ENCODE results near the gene C3orf85. TPM values are rescaled to one million over a fixed set of nuclear protein-coding genes. Genes with fewer than 3 reads are reported as not detected.

C3orf85 gene
- polyA plus RNA-seq, 1 donor (not counting 4 experiments of a cell fraction or from before 2014, with no cell fraction given), result not detected

DNA sequence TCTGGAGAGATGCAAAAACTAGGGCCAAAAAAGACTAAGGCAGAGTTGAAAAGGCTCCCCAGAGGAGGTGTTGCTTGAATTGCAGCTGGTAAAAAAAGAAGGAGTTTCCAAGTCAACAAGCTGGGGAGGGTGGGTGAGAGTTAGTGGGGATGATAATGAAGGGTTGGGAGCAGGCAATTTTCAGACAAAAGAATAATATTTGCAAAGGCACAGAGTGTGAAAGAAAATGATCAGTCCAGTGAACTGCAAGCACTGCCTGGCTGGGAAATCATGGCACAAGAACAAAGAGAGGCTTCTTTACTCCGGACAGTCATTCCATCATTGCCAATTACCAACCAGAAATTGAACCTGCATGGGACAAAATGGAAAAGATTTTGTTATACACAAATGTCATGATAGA lies 42.2 kb downstream of the C3orf85 start:
- H3K4me3 ChIP-seq (ENCODE audit: control insufficient read depth in 2 of 3, extremely low read depth in 1 of 3, insufficient read depth in 2 of 3, low read depth in 1 of 3, low read length in 3 of 3), result no peak overlapping the region
- H2AFZ ChIP-seq (ENCODE audit: control insufficient read depth, low read length), result no peak overlapping the region
- no peak overlapping the region for H3K27ac ChIP-seq (ENCODE audit: control insufficient read depth, insufficient read depth, low read length)
- DNase-seq (ENCODE audit: low read depth, low spot score) (no peak), FAIRE-seq (no peak)
- no peaks in the 10 kb centered on the region for H3K9me3 ChIP-seq (ENCODE audit: control insufficient read depth, low read depth, low read length)
- no peaks in the 10 kb centered on the region for H3K27me3 ChIP-seq (ENCODE audit: control insufficient read depth, extremely low read depth, insufficient read depth, low read length)
- no peaks in the 10 kb centered on the region for H3K9me1 ChIP-seq (ENCODE audit: control insufficient read depth, extremely low read depth, insufficient read depth, low read length)
- no peaks in the 10 kb centered on the region for H3K36me3 ChIP-seq (ENCODE audit: control insufficient read depth in 2 of 2, extremely low read depth in 1 of 2, insufficient read depth in 2 of 2, low read length in 2 of 2)
- H3K4me1 ChIP-seq (ENCODE audit: control insufficient read depth, extremely low read depth, insufficient read depth, low read length), result no peaks in the 10 kb centered on the region
- H3K79me2 ChIP-seq (ENCODE audit: control insufficient read depth, insufficient read depth, low read length), result no peaks in the 10 kb centered on the region
- H4K20me1 ChIP-seq (ENCODE audit: control insufficient read depth, extremely low read depth, insufficient read depth, low read length), result no peaks in the 10 kb centered on the region
- dilution Hi-C loops (cut with MboI; ENCODE audit: extremely low pct_ligation_motif_present, low sequenced_read_pairs), result no loop called here
- TF ChIP-seq, protein P1, sequence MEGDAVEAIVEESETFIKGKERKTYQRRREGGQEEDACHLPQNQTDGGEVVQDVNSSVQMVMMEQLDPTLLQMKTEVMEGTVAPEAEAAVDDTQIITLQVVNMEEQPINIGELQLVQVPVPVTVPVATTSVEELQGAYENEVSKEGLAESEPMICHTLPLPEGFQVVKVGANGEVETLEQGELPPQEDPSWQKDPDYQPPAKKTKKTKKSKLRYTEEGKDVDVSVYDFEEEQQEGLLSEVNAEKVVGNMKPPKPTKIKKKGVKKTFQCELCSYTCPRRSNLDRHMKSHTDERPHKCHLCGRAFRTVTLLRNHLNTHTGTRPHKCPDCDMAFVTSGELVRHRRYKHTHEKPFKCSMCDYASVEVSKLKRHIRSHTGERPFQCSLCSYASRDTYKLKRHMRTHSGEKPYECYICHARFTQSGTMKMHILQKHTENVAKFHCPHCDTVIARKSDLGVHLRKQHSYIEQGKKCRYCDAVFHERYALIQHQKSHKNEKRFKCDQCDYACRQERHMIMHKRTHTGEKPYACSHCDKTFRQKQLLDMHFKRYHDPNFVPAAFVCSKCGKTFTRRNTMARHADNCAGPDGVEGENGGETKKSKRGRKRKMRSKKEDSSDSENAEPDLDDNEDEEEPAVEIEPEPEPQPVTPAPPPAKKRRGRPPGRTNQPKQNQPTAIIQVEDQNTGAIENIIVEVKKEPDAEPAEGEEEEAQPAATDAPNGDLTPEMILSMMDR (optimal IDR thresholded peaks at IDR 0.05 in 1 of 3, IDR thresholded peaks at IDR 0.05 in 1 of 3, conservative IDR thresholded peaks at IDR 0.05 in 1 of 3; ENCODE audit: extremely low read depth in 1 of 3, insufficient read depth in 2 of 3, low read length in 3 of 3), result no peak
- no peak for TF ChIP-seq EZH2 (IDR thresholded peaks at IDR 0.05; ENCODE audit: low read length)
- no peak overlapping the region for H3K4me2 ChIP-seq (ENCODE audit: control insufficient read depth, extremely low read depth, insufficient read depth, low read depth, low read length)
- H3K9ac ChIP-seq (ENCODE audit: control insufficient read depth, extremely low read depth, insufficient read depth, low read length), result no peak overlapping the region

DNA sequence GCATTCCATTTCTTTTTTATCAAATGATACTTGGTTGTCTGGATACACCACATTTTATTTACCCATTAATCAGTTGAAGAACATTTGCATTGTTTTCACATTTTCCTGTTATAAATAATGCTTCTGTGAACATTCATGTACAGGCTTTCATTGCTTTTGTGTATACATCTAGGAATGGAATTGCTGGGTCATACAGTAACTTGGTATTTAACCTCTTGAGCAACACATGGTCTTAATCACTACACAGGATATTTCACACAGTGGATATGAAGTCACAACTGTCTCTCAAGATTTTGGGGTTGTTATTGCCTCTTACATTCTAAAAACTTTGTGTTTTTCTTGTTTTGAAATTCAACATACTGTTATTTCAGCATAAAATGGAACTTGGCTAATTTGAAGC lies 48.2 kb downstream of the C3orf85 start:
- TF ChIP-seq, protein P1 (optimal IDR thresholded peaks at IDR 0.05 in 1 of 3, IDR thresholded peaks at IDR 0.05 in 1 of 3, conservative IDR thresholded peaks at IDR 0.05 in 1 of 3; ENCODE audit: extremely low read depth in 1 of 3, insufficient read depth in 2 of 3, low read length in 3 of 3), result no peak
- TF ChIP-seq EZH2 (IDR thresholded peaks at IDR 0.05; ENCODE audit: low read length), result no peak
- Histone ChIP-seq H3K4me1 (ENCODE audit: control insufficient read depth, extremely low read depth, insufficient read depth, low read length) (no peaks in the 10 kb centered on the region), H3K27ac (ENCODE audit: control insufficient read depth, insufficient read depth, low read length) (no peak overlapping the region), H3K9ac (ENCODE audit: control insufficient read depth, extremely low read depth, insufficient read depth, low read length) (no peak overlapping the region), H3K4me2 (ENCODE audit: control insufficient read depth, extremely low read depth, insufficient read depth, low read depth, low read length) (no peak overlapping the region), H3K9me3 (ENCODE audit: control insufficient read depth, low read depth, low read length) (no peaks in the 10 kb centered on the region), H3K27me3 (ENCODE audit: control insufficient read depth, extremely low read depth, insufficient read depth, low read length) (no peaks in the 10 kb centered on the region), H4K20me1 (ENCODE audit: control insufficient read depth, extremely low read depth, insufficient read depth, low read length) (no peaks in the 10 kb centered on the region), H3K79me2 (ENCODE audit: control insufficient read depth, insufficient read depth, low read length) (no peaks in the 10 kb centered on the region), H3K9me1 (ENCODE audit: control insufficient read depth, extremely low read depth, insufficient read depth, low read length) (no peaks in the 10 kb centered on the region), H2AFZ (ENCODE audit: control insufficient read depth, low read length) (no peak overlapping the region), H3K4me3 (ENCODE audit: control insufficient read depth in 2 of 3, extremely low read depth in 1 of 3, insufficient read depth in 2 of 3, low read depth in 1 of 3, low read length in 3 of 3) (no peak overlapping the region), H3K36me3 (ENCODE audit: control insufficient read depth in 2 of 2, extremely low read depth in 1 of 2, insufficient read depth in 2 of 2, low read length in 2 of 2) (no peaks in the 10 kb centered on the region)
- DNase-seq (ENCODE audit: low read depth, low spot score) (no peak), FAIRE-seq (no peak)
- dilution Hi-C loops (cut with MboI; ENCODE audit: extremely low pct_ligation_motif_present, low sequenced_read_pairs), result no loop called here
